D721Med (cell line): ENCODE results near the gene ZNF492.
"Not testable (repeated sequence)": the region's sequence is repeated elsewhere in the genome, so short reads cannot be mapped to it uniquely, and the experiment has no call there.

Experiments
- DNase-seq: peaks from one replicate; pipeline ENCODE4 v3.0.0; 2011; ENCODE audit warnings: low spot score; ENCODE audit not compliant: insufficient read length
- FAIRE-seq: peaks from 2 replicates; lab custom pipeline; 2011; peaks lifted over from hg19 to GRCh38; lab: Jason Lieb, UNC
- CTCF ChIP-seq: IDR thresholded peaks from 2 replicates; pipeline ENCODE4 v1.5.1; 2012; ENCODE audit warnings: mild to moderate bottlenecking, control low read depth; ENCODE audit not compliant: insufficient read depth; ENCODE audit errors: missing control alignments

Gene ZNF492

GRCh38 chr19:22622901-22623840 lies 11.0 kb upstream of the ZNF492 start:
- FAIRE-seq (no peak), DNase-seq (no peak)
- TF ChIP-seq CTCF = no peak

- DNase-seq = no peak
- FAIRE-seq = no peak
- TF ChIP-seq CTCF = no peak
These were observed 10.3 kb upstream of the ZNF492 start for GRCh38 chr19:22623841-22624221.

GRCh38 chr19:22625266-22626035 lies 8.7 kb upstream of the ZNF492 start:
- TF ChIP-seq CTCF = no peak
- FAIRE-seq (no peak), DNase-seq (no peak)

DNA sequence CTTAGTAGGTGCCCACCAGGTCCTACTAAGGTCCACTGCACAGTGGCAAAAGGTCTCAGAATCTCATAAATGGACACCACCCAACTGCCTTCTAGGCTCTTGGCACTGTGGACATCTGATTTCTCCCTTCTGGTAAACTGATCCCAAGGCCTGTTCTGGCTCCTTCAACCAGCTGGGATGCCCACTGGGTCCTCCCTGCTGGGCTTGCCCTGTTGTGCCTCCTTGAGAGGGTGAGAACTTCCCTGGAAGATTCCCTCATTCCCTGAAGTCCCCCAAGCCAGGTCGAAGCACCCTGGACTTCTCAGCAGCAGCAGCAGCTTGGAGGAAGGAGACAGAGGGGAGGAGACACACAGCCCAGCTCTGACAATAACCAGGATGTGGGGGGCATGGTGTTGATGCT lies 6.6 kb upstream of the ZNF492 start:
- no peak for DNase-seq
- no peak for TF ChIP-seq CTCF
- FAIRE-seq = no peak

GRCh38 chr19:22628401-22628800 lies 5.7 kb upstream of the ZNF492 start:
- no peak for TF ChIP-seq CTCF
- DNase-seq = no peak
- FAIRE-seq = no peak

DNA sequence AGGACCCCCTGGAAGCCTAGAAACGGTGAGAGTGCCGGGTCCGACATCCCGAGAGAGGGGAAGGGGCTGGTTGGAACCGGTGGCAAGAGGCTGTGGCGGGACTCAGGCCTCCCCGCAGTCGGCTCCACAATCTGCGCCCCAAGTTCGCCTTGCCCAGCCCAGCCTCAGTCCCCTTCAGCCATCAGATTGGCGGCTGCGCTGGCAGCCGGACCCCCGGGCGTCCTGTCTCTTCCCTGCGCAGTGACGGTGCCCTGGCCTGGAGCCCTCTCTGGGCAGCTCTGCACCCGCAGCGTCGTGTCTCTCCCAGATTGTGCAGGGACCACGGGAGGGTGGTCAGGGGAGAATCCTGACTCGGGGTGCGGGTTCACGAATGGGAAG lies 315 bp downstream of the ZNF492 start:
- TF ChIP-seq CTCF = no peak
- DNase-seq = no peak

GRCh38 chr19:22685493-22685892 lies 51.4 kb downstream of the ZNF492 start:
- FAIRE-seq = not testable (repeated sequence)

More for the DNA sequence above, 315 bp downstream of the ZNF492 start:
- no peak for FAIRE-seq

DNA sequence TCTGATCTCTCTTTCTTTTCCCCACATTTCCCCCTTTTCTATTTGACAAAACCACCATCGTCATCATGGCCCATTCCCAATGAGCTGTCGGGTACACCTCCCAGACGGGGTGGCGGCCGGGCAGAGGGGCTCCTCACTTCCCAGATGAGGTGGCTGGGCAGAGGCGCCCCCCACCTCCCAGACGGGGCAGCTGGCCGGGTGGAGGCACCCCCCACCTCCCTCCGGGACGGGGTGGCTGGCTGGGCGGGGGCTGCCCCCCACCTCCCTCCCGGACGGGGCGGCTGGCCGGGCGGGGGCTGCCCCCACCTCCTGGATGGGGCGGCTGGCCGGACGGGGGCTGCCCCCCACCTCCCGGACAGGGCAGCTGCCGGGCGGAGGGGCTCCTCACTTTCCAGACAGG lies 68.5 kb downstream of the ZNF492 start:
- not testable (repeated sequence) for DNase-seq, FAIRE-seq

More at GRCh38 chr19:22685493-22685892, 51.4 kb downstream of the ZNF492 start:
- DNase-seq = not testable (repeated sequence)

DNA sequence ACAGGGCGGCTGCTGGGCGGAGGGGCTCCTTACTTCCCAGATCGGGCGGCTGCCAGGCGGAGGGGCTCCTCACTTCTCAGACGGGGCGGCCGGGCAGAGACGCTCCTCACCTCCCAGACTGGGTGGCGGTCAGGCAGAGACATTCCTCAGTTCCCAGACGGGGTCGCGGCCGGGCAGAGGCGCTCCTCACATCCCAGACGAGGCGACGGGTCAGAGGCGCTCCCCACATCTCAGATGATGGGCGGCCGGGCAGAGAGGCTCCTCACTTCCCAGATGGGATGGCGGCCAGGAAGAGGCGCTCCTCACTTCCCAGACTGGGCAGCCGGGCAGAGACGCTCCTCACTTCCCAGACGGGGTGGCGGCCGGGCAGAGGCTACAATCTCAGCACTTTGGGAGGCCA lies 69.0 kb downstream of the ZNF492 start:
- FAIRE-seq, DNase-seq: not testable (repeated sequence)
